ENCODE data around the gene GAS7.

Gene GAS7

DNA sequence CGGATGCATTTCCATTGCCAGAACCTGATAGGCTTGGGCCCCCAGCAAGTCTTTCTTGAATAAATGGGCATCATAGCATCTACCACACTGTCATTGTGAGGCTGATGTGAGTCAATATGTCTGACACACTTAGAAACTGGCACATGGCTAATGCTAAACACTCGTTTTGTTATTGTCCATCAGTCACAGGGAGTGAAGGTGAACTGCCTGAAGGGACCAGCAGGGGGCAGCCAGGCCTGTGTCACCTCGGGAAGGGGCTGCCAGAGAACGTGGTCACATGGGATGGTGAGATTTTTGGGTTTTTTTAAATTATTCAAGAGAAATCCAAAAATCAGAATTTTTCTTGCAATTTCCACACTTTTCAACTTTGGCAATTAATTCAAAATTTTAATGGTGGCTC lies 292.5 kb downstream of the GAS7 start:
- DNase-seq, result no peak

DNA sequence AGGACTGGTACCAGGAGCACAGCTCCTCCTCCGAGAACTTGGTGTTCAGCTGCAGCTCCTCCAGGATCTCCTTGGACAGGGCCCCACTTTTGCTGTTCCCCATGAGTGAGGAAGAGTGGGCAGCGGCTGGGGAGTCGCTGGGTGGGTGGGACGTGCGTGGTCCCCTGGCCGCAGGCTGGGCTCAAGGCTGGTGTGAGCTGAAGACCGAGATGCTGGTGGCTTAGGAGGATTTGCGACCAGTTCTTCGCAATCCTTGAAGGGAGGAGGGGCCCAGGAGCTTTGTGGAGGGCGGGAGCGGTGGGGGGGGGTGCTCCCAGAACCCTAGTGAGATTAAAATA lies 293.4 kb downstream of the GAS7 start, which contains the start of gene RCVRN:
Gene RCVRN, minus strand, starts transcription at position 194 of the 338 bp plus-strand sequence. Its CDS starts 91 bp downstream, at position 103.
- DNase-seq, result no peak

DNA sequence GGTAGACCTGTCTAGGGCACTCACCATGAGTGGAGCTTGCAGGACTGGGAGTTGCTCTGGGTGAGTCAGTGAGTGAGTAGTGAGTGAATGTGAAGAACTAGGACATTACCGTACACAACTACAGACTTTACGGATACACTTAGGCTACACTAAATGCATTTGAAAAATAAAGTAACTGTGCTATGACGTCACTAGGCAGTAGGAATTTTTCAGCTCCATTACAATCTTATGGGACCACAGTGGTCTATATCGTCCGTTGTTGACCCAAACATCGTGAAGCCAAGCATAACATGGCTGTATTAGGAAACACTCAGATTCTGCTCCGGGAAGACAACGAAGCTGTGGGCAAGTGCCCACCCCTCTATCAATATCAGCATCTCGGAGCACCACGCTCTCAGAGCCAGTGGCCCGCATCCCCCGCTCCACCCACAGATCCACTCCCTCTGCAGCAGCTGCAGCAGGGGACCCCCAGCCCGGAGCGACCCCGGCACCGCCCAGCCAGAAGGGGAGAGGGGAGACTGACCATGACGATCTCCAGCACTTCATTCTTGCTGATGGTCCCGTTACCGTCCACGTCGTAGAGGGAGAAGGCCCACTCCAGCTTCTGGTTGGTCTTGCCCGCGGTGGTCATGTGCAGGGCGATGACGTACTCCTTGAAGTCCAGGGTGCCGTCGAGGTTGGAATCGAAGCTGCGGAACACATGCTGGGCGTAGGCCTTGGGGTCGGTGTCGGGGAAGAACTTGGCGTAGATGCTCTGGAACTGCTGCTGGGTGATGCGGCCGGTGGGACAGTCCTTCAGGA lies 293.9 kb downstream of the GAS7 start:
- no peak for DNase-seq

DNA sequence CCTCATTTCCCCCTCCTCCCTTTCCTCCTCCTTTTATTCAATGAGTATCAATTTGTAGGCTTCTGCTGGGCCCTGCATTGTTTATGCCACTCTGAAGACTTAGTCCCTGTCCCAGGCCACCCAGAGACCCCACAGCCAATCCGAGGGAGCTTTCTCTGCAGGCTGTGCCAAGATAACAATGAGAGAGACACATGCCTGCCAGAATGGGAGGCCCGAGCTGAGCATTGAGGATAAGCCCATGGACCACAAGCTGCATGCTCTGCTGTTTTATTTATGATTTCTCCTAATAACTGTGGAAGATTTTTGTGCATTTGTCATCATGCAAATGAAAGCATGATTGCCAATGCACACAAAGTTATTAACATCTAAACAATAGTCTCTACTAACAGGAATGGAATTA lies 296.3 kb downstream of the GAS7 start:
- DNase-seq, result no peak

DNA sequence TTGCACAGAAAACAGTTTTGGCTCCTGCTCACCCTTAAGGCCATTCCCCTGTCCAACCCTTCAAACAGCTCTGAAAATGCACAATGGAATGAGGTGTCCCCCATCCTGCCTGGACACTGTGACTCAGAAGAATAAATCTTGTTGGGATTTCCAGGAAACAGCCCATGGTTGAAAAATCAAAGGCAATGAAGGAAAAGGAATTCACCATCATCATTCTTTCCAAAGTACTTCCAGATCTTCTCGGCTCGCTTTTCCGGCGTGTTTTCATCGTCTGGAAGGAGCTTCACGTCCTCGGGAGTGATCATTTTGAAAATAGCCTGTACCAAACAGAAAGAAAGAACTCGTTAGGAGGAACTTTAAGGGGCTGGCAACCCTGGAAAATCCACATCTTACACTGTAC lies 297.6 kb downstream of the GAS7 start:
- no peak for DNase-seq

DNA sequence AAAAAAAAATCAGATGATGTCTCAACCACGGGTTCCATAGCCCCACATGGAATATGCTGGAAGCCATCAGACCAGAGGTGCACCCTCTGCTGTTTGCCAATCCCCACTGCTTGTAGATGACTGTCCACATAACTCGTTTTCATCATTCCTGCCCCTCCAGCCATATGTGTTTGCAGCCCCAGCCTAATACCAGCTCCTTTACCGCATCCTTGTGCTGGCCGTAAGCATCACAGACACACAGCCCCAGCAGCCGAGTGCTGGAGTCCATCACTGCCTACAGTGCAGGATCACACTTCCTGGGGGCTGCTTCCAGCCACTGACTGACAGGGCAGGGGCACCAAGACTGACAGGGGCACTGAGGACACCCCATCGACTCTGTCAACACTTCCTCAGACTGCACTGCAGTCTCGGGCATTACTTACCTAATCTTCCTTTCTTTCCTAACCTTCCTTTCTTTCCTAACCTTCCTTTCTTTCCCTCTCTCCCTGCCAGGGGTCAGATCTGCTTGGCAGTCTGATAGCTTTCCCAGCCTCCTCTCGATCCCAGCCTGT lies 298.3 kb downstream of the GAS7 start:
- no peak for DNase-seq

DNA sequence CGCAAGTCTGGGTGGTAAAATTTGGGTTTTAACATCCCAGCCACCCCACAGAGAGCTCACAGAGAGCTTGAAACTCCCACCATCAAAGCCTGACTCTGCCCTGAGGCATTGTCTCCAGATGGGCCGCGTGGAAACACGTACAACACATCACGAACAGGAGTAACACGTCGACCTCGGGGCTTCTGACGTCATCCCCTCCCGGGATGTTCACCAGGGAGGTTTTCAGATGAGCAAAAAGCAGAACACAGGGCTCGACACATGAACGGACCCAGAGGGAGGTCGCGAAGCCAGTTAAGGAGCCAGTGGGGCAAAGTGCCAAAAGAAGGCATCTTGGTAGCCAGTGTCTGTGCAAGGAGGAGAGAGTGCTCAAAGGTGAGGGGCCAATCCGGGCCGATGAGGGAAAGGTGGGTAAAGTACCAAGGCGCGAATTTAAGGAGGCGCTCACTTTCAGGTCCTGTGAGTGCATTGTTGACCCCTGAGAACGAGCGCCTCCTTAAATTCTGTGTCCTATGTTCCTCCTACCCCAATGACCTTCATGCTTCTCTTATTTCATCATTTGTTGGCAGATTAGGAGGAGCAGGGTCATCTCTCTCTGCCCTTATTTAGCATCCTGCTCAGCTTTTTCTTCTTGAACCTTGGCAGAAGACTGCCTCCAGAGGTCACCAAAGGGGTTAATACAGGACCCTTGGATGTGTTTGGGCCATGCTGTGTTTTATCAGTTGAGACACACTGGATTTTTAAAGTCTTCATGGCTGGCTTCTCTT lies 298.9 kb downstream of the GAS7 start:
- no peak for DNase-seq

DNA sequence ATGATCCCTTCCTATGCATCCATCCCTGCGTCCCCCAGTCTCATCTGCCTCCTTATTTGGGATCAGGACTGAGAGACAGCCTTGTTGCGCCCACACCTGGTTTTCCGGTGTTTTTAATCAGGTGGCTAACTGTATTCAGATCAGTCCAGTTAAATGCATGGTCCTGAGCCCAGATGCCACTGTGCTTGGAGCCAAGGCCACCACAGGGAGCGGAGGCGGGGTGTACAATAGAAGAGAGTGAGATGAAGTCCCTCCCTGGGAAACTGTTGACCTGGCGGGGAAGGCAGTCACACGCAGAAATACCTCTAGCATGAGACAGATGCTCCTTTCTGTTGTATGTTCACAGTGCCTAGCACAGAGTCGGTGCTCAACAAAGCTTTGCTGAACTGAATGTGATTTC lies 299.6 kb downstream of the GAS7 start:
- DNase-seq, result no peak

DNA sequence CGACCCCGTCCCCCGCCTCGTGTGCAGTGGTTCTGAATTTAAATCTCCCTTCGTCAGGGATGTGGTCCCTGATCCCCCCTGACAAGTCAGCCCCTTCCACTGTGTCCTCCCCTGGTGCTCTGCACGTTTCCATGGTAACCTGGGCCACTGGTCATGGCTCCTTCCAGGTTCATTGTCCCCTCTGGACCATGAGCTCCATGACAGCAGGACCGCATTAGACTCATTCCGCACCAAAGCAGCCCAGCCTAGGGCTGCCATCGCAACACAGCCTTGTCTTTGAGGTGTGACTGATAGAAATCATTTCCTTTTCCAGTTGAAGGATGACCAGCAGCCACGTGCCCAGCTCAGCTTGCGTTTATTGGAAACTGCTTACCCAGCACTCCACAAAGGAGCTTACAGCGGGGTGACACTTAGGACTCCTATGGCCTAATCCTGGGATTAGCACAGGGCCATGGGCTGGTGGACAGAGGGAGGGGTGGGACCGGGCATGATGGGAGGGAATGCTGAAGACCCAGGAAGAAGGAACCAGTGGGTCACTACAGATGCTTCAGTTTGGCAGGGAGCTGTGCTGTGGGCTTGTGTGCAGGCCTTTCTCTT lies 300.9 kb downstream of the GAS7 start:
- DNase-seq, result no peak

DNA sequence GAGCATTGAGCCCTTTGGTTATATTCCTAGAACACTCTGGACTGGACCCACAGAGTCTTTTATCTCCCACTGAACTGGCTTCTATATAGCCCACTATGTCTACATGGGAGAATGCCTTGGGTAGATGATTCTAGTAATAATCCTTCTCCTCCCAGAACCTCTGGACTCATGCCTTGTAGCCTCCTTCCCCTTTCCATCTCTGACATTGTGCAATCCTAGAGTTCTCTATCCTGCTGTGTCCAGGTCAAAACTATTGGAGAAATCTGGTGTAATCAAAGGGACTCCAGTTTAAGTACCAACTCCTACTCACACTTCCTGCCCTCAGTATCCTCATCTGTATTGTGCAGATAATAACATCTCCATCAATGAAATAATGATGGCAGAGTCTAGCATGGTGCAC lies 302.5 kb downstream of the GAS7 start:
- no peak for DNase-seq

DNA sequence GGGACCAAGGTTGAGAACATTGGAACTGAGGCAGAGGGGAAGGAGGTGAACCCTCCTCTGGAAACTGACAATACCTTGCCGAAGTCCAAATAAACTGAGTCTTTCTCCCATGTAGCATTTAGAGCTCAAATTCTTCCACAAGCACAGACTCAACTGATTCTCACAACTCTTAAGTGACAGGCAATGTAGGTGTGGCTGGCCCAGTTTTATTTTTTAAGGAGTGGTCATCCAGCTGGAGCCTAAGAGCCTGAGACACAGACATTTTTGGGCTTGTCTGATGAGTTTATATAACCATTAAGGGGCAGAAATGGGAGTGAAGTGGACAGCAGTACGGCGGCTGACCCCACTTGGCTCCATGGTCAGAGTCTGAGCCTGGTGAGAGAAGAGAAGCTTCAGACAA lies 304.2 kb downstream of the GAS7 start:
- DNase-seq, result no peak

DNA sequence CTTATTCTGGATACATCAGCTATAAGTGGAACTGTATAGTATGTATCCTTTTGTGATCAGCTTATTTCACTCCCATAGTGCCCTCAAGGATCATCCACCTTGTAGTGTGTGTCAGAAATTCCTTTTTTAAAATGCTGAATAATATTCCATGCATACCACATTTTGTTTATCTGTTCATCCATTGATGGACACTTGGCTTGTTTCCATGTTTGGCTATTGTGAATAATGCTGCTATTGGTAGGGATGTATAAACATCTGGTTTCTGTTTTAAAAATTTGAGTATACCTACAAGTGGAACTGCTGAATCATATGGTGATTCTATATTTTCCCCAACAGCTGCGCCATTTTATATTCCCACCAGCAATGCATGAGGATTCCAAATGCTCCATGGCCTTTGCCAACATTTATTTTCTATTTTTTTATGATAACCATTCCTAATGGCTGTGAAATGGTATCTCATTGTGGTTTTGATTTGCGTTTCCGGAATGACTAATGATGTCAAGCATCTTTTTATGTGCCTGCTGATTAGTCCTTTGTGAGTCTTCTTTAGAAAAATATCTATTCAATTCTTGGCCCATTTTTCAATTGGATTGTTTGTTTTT lies 304.9 kb downstream of the GAS7 start:
- no peak for DNase-seq

DNA sequence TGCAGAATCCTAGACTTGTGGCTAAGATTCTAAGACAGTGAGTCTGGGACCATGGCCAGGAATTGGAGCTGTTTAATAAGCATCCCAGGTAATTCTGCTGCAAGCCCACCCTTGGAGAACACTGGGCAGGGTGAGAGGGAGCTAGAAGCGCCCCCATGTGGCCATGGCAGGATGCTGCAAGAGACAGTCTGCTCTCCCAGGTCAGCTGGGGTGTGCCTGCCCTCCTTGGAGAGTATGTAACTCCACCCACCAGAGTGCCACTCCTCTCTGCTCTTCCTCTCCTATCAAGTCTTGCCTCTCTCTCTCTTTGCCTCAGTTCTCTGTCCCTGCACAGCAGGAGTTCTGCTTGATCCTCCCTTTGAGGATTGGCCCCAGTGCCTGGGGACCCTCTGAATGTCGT lies 308.3 kb downstream of the GAS7 start:
- DNase-seq, result no peak

DNA sequence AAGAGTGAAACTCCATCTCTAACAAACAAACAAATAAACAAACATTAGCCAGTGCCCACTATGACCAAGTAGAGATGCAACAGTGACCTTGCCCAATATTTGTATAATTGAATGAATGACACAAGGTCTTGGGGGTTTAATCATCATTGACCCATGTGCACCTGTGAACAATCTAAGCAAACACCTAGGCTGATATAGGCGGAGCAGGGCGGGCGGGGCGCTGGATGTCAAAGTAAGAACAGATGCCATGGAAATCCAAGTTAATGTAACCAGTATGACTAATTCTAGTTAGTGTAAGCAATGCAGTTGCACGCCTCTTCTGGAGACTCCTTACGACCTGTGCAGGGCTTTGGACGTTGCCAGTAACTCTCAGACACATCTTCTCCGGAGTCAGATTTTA lies 310.9 kb downstream of the GAS7 start:
- no peak for DNase-seq

DNA sequence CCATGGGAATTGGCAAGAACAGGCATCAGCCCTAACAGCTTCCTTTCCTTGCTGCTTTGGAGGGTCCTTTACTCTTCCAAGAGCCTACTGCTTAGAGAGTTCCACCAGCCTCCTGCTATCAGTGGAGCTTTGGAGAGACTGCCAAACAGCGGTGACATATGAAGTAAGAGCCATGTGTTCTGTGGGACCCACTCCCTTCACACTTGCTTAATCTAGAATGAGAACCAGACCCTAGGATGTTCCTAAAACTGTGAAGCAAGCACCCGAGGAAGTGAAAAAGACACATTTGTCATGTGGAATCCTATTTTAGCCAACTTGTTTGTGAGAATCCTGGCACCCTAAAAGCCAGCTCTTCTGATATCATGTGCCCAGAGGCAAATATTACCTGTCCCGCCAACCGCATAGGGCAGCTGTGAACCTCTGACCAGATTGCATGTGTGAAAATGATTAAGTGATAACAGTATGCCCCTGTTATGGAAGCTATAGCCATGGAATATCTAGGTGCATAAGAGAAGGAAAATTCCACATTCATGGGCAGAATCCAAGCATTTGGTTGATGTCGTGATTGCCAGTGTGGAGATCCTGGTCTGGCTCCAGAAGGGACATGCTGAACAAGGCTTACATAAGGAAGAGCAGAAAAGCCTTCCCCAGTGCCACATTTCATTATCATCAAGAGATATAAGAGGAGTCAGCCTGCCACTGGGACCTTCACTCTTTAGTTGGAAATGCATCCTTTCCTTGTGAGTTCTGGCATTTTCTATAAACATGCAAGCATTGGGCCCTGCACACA lies 312.1 kb downstream of the GAS7 start:
- no peak for DNase-seq

DNA sequence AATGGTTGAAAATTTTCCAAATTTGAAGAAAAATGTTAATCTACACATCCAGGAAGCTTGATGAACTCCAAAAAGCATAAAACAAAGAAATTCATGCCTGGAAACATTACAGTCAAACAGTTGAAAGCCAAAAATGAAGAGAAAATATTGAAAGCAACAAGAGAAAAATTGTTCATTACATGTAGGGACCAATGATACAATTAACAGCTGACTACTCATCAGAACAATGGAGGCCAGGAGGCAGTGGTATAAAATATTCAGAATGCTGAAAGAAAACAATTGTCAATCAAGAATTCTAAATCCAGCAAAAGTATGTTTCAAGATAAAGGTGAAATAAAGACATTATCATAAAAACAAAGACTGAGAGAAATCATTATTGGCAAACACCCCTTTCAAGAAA lies 315.0 kb downstream of the GAS7 start:
- no peak for DNase-seq

DNA sequence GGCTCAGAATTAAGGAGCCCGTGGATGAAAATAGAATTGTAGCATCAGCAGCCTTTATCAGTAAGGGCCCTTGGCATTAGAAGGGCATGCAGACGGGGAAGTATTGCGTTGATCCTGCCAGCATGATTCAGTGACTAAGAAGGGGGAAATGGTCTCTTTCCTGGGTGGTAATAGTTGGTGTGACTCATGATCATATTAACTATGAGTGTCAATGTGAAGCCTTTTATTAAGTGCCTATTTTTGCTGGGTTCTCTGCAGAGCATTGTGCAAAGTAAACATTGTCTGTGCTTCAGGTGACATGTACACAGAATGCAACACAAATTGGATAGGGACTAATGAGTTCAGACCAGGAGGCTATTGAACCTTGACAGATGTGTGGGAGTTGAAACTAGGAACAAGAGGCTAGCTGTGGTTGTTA lies 317.8 kb downstream of the GAS7 start:
- DNase-seq, result no peak

DNA sequence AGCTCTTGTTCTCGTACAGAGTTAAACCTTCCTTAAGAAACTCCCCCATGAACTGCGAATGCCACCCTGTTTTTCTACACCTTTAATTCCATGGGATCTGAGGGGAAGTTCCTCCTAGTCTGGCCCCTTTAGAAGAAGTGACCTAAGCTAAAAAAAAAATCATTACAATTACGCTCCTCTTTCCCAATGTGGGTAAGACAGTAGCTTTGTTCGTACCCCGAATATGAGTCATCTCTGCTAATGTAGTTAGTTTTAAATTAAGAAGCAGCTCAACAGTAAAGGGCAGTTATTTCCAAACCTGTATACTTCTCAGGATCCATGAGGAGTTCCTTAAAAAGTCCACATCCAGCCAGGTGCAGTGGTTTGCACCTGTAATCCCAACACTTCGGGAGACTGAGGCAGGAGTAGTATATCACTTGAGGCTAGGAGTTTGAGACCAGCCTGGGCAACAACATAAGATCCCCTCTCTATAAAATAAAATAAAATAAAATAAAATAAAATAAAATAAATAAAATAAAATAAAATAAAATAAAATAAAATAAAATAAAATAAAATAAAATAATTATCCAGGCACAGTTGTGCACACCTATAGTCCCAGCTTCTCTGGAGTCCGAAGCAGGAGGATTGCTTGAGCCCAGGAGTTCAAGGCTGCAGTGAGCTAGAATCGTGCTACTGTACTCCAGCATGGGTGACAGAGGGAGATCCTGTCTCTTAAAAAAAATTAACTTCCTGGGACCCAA lies 319.4 kb downstream of the GAS7 start:
- no peak for DNase-seq

DNA sequence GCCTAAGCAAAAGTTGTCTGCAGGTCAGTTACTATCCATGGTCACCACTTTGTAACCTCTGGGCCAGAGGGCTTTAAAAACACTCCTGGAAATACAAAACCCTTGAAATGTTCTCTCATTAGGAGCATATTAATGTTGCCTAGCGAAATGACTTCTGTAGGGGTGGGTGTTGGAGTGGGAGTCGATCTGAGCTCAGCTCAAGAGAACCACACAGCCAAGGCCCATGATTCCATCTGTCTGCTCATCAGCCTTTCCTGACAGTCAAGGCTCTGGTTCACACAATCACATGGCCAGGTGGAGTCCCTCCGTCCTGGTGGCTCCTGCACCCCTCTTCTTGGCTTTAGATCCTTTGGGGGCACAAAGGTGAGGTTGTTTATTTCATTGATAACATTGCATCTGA lies 320.1 kb downstream of the GAS7 start:
- no peak for DNase-seq

DNA sequence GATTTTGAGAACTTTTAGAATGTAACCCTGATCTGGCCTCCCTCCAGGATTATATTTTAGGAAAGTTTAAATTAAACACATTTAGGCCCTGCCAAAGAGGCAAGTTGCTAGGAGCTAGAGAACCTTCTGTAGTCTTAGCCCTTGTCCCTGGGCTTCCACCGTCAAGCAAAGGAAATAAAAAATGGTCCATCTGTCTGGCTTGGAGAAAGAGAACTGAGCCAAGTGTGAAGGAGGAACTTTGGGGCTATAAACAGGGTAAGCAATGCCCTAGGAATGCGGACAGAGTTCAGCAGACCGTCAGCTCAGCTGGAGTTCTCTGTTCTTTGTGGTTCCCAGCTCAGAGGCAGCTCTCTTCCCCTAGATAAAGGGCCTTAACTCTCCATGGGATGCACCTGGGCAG lies 323.0 kb downstream of the GAS7 start:
- no peak for DNase-seq

DNA sequence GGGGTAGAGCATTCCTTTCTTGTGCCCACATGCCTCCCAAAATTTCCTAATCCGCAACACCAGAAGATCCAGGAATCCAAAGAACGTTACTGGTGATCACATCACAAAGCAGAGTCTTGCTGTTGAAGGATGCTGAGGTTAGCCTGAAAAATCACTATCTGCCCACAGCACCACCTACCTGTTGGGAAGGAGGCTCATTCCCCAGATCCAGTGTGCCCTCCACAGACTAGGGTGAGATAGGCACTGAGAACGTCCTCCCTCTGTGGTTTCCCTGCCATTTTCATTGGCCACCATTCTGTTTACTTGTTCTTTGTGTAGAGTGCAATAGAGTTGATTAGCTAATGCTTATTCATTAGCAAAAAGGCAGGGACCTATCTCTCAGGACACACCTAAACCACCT lies 323.7 kb downstream of the GAS7 start:
- DNase-seq, result no peak

DNA sequence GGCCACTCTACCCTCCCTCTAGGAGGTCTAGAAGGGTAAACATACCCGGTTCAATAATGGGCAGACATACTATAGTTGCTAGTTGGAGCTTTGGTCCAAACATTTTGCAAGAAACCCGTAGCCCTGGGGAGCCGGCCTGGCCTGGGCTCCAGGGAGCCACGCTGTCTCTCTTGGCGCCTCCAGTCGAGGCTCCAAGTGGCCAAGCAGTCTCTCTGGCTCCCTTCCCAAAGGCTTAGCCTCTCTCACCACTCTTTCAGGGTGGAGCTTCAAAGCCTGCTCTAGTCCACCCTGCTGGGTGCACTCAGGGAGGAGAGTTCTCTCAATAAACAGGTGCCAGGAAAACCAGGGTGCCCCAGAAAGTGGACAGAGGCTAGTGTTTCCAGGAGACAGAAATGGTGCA lies 325.6 kb downstream of the GAS7 start:
- no peak for DNase-seq
